ENCODE results near the gene UGT1A4. TPM values are rescaled to one million over a fixed set of nuclear protein-coding genes. Genes with fewer than 3 reads are reported as not detected.

UGT1A4 gene
- total RNA-seq, 3 donors from 2014 or later (not counting 1 experiment from before 2014, with no cell fraction given), result not detected

- no peaks in the 10 kb centered on the region for H3K9me3 ChIP-seq (ENCODE audit: control insufficient read depth, insufficient read depth, low read length)
- Mint-ChIP-seq H3K36me3 (no peaks in the 10 kb centered on the region), H3K4me3 (no peak overlapping the region), H3K9me3 (no peaks in the 10 kb centered on the region), H3K4me1 (no peaks in the 10 kb centered on the region), H3K27ac (no peak overlapping the region), H3K27me3 (ENCODE audit: low read depth in 2 of 2) (peaks cover 15 to 33% of the 10 kb centered on the region in 2 donors)
- no peaks in the 10 kb centered on the region for H3K4me1 ChIP-seq (ENCODE audit: control insufficient read depth, insufficient read depth, low read length)
- DNase-seq, result no peak
- no peaks in the 10 kb centered on the region for H3K27me3 ChIP-seq (ENCODE audit: control insufficient read depth, insufficient read depth, low read length)
- TF ChIP-seq CTCF (IDR thresholded peaks at IDR 0.05), result no peak
- 68% methylated on average over 8 of the region's 8 CpGs for WGBS (ENCODE audit: insufficient coverage)
- intact Hi-C loops (cut with micrococcal nuclease), result no loop called here
- no peak overlapping the region for H3K4me3 ChIP-seq (ENCODE audit: low read length)
- no peak for ATAC-seq
- H3K36me3 ChIP-seq (ENCODE audit: control insufficient read depth, insufficient read depth, low read length), result no peaks in the 10 kb centered on the region
- H3K27ac ChIP-seq (ENCODE audit: low read length), result no peak overlapping the region
Observed at GRCh38 chr2:233803994-233804393, 85.5 kb downstream of the UGT1A4 start.

GRCh38 chr2:233807215-233807865 is 88.8 kb downstream of the UGT1A4 start:
- Histone ChIP-seq H3K27me3 (ENCODE audit: control insufficient read depth, insufficient read depth, low read length) (no peaks in the 10 kb centered on the region), H3K4me3 (ENCODE audit: low read length) (no peak overlapping the region), H3K9me3 (ENCODE audit: control insufficient read depth, insufficient read depth, low read length) (no peaks in the 10 kb centered on the region), H3K36me3 (ENCODE audit: control insufficient read depth, insufficient read depth, low read length) (no peaks in the 10 kb centered on the region), H3K4me1 (ENCODE audit: control insufficient read depth, insufficient read depth, low read length) (no peaks in the 10 kb centered on the region), H3K27ac (ENCODE audit: low read length) (no peak overlapping the region)
- Mint-ChIP-seq H3K27ac (no peak overlapping the region), H3K36me3 (no peaks in the 10 kb centered on the region), H3K4me3 (no peak overlapping the region), H3K9me3 (no peaks in the 10 kb centered on the region), H3K27me3 (ENCODE audit: low read depth in 2 of 2) (peaks cover 18 to 40% of the 10 kb centered on the region in 2 donors), H3K4me1 (no peaks in the 10 kb centered on the region)
- DNase-seq, result peak in 1 of 2 donors; percentile 12
- no peak for TF ChIP-seq CTCF (IDR thresholded peaks at IDR 0.05)
- intact Hi-C loops (cut with micrococcal nuclease), result no loop called here
- WGBS (ENCODE audit: insufficient coverage), result 78% methylated on average over 12 of the region's 12 CpGs
- ATAC-seq, result no peak

GRCh38 chr2:233807966-233808935 is 89.7 kb downstream of the UGT1A4 start:
- no peaks in the 10 kb centered on the region for H3K27me3 ChIP-seq (ENCODE audit: control insufficient read depth, insufficient read depth, low read length)
- H3K4me1 Mint-ChIP-seq, result no peaks in the 10 kb centered on the region
- DNase-seq, result peak in 1 of 2 donors; percentile 13
- H3K9me3 ChIP-seq (ENCODE audit: control insufficient read depth, insufficient read depth, low read length), result no peaks in the 10 kb centered on the region
- H3K4me3 ChIP-seq (ENCODE audit: low read length), result no peak overlapping the region
- no peaks in the 10 kb centered on the region for H3K36me3 Mint-ChIP-seq
- H3K27ac Mint-ChIP-seq, result no peak overlapping the region
- no peak overlapping the region for H3K27ac ChIP-seq (ENCODE audit: low read length)
- H3K9me3 Mint-ChIP-seq, result no peaks in the 10 kb centered on the region
- H3K36me3 ChIP-seq (ENCODE audit: control insufficient read depth, insufficient read depth, low read length), result no peaks in the 10 kb centered on the region
- WGBS (ENCODE audit: insufficient coverage), result 72% methylated on average over 10 of the region's 10 CpGs
- TF ChIP-seq CTCF (IDR thresholded peaks at IDR 0.05), result no peak
- intact Hi-C loops (cut with micrococcal nuclease), result no loop called here
- H3K4me3 Mint-ChIP-seq, result no peak overlapping the region
- peaks cover 18 to 34% of the 10 kb centered on the region in 2 donors for H3K27me3 Mint-ChIP-seq (ENCODE audit: low read depth in 2 of 2)
- ATAC-seq, result no peak
- no peaks in the 10 kb centered on the region for H3K4me1 ChIP-seq (ENCODE audit: control insufficient read depth, insufficient read depth, low read length)

All from natural killer cell (primary cell).